ENCODE data around the gene MS4A2.
"Not testable (repeated sequence)": the region's sequence is repeated elsewhere in the genome, so short reads cannot be mapped to it uniquely, and the experiment has no call there.

The MS4A2 gene

GRCh38 chr11:60088364-60088763, at the start of gene MS4A2:
Gene MS4A2 (plus strand): TSS chr11:60088664. CDS start chr11:60088766, 102 bp downstream.
- no peak for DNase-seq

GRCh38 chr11:60040109-60040508, 48.4 kb upstream of the MS4A2 start, which contains the start of gene OOSP2:
Gene OOSP2 (plus strand): TSS chr11:60040409. CDS start chr11:60040460, 51 bp downstream.
- no peak for DNase-seq

- not testable (repeated sequence) for DNase-seq
Measured at GRCh38 chr11:60050422-60050821, 38.0 kb upstream of the MS4A2 start.

GRCh38 chr11:60050839-60051238, 37.6 kb upstream of the MS4A2 start:
- not testable (repeated sequence) for DNase-seq

- DNase-seq, result no peak
Measured at GRCh38 chr11:60056349-60056969, 32.0 kb upstream of the MS4A2 start, which contains the start of gene MS4A3. Gene MS4A3 (plus strand): TSS chr11:60056665. CDS start chr11:60061161, 4,496 bp downstream.

- DNase-seq, result no peak
Measured at GRCh38 chr11:60059052-60059451, 29.4 kb upstream of the MS4A2 start.

GRCh38 chr11:60059521-60060240, 28.8 kb upstream of the MS4A2 start:
- no peak for DNase-seq

GRCh38 chr11:60064111-60064510, 24.4 kb upstream of the MS4A2 start:
- no peak for DNase-seq

GRCh38 chr11:60065801-60066200, 22.7 kb upstream of the MS4A2 start:
- DNase-seq, result no peak

- no peak for DNase-seq
Measured at GRCh38 chr11:60069450-60069849, 19.0 kb upstream of the MS4A2 start.

- not testable (repeated sequence) for DNase-seq
Measured at GRCh38 chr11:60071644-60072043, 16.8 kb upstream of the MS4A2 start.

- no peak for DNase-seq
Measured at GRCh38 chr11:60077216-60077817, 11.1 kb upstream of the MS4A2 start.

GRCh38 chr11:60077981-60078380, 10.5 kb upstream of the MS4A2 start:
- DNase-seq, result no peak

- DNase-seq, result no peak
Measured at GRCh38 chr11:60078745-60079144, 9.7 kb upstream of the MS4A2 start.

GRCh38 chr11:60080535-60080934, 7.9 kb upstream of the MS4A2 start:
- no peak for DNase-seq

- DNase-seq, result no peak
Measured at GRCh38 chr11:60084631-60085273, 3.7 kb upstream of the MS4A2 start.

- DNase-seq, result no peak
Measured at GRCh38 chr11:60085909-60086308, 2.6 kb upstream of the MS4A2 start.

- no peak for DNase-seq
Measured at GRCh38 chr11:60087239-60087638, 1.2 kb upstream of the MS4A2 start.

GRCh38 chr11:60095477-60096120, 7.1 kb downstream of the MS4A2 start:
- DNase-seq, result no peak

GRCh38 chr11:60097189-60097588, 8.7 kb downstream of the MS4A2 start:
- no peak for DNase-seq

GRCh38 chr11:60098508-60098907, 10.0 kb downstream of the MS4A2 start:
- DNase-seq, result no peak

GRCh38 chr11:60100516-60100915, 12.1 kb downstream of the MS4A2 start:
- DNase-seq, result no peak

GRCh38 chr11:60101368-60101767, 12.9 kb downstream of the MS4A2 start:
- not testable (repeated sequence) for DNase-seq
